K562 (cell line): Measurements from ENCODE around the gene MPV17L2. TPM values are rescaled to one million over a fixed set of nuclear protein-coding genes. Genes with fewer than 3 reads are reported as not detected.
A peak's percentile ranks its signal among the peaks of the same experiment; 100 is the strongest.

ENCODE experiments used
- ARID2 ChIP-seq: fragments of 450-650 bp; IDR thresholded peaks from 2 replicates; pipeline ENCODE4 v1.6.1; 2017; ENCODE audit warnings: antibody characterized with exemption, mild to moderate bottlenecking
- CBFA2T3 ChIP-seq: fragments of 450-650 bp; IDR thresholded peaks from 2 replicates; pipeline ENCODE4 v1.6.1; 2017
- CCAR2 ChIP-seq: fragments of 200-400 bp; formaldehyde crosslinking; IDR thresholded peaks from 2 replicates; pipeline ENCODE4 v1.6.1; 2017; ENCODE audit warnings: mild to moderate bottlenecking, low read depth, low read length
- DPF2 ChIP-seq: fragments of 450-650 bp; IDR thresholded peaks from 2 replicates; pipeline ENCODE4 v1.6.1; 2016
- ELF4 ChIP-seq: fragments of 450-650 bp; formaldehyde crosslinking; IDR thresholded peaks from 2 replicates; pipeline ENCODE4 v1.4.0; 2022; ENCODE audit warnings: missing genetic modification characterization
- EP300 ChIP-seq: IDR thresholded peaks from 2 replicates; pipeline ENCODE4 v1.6.1; 2012; ENCODE audit warnings: low read length, improper control_type of control experiment
- HMG20A ChIP-seq: fragments of 450-650 bp; formaldehyde crosslinking; conservative IDR thresholded peaks from 2 replicates; pipeline ENCODE4 v1.4.0; 2020; ENCODE audit warnings: mild to moderate bottlenecking, mixed read lengths
- KDM1A ChIP-seq, 2 experiments: fragments of 450-650 bp; IDR thresholded peaks; 2 replicates each; pipeline ENCODE4 v1.6.1; 2016; ENCODE audit warnings: mild to moderate bottlenecking in 2 of 2
- MEF2D ChIP-seq: conservative IDR thresholded peaks from 2 replicates; pipeline ENCODE4 v1.6.1; 2016; ENCODE audit warnings: low read depth, missing genetic modification characterization, missing compliant biosample characterization
- MTF1 ChIP-seq: fragments of 250-450 bp; sonication (Bioruptor Pico); IDR thresholded peaks from 2 replicates; pipeline ENCODE4 v1.9.0; 2021; ENCODE audit warnings: moderate library complexity, mild to moderate bottlenecking, inconsistent platforms, borderline replicate concordance
- PHB2 ChIP-seq: fragments of 450-650 bp; IDR thresholded peaks from 2 replicates; pipeline ENCODE4 v1.6.1; 2017; ENCODE audit warnings: low read depth
- SPI1 ChIP-seq: IDR thresholded peaks from 2 replicates; pipeline ENCODE4 v1.6.1; 2011; ENCODE audit warnings: low read depth, low read length, control low read depth, borderline replicate concordance
- ZNF23 ChIP-seq: fragments of 250-450 bp; sonication (Bioruptor Pico); IDR thresholded peaks from 2 replicates; pipeline ENCODE4 v1.4.0; 2020; ENCODE audit warnings: mild to moderate bottlenecking
- ZNF239 ChIP-seq: fragments of 250-450 bp; sonication (Bioruptor Pico); IDR thresholded peaks from 2 replicates; pipeline ENCODE4 v1.4.0; 2020; ENCODE audit warnings: mild to moderate bottlenecking
- polyA plus RNA-seq, 8 experiments: library from polyadenylated mRNA; depleted of rRNA in 4 of 8; stranded (reverse) in 5 of 8; unstranded in 3 of 8; fragments of >200 nt; fragmentation: Nextera tagmentation in 2 of 8; fragmentation: Illumina TruSeq in 1 of 8; extraction: Ambion mirVana in 2 of 8; extraction: Trizol in 1 of 8; gene quantifications; 2 replicates each; pipeline versions ENCODE4 v1.2.1 to v1.2.3, GENCODE V29; 2011 to 2014; ENCODE audit warnings: inconsistent platforms in 1 of 8, missing spikeins in 1 of 8
- total RNA-seq, 7 experiments: library from RNA; depleted of rRNA in 6 of 7; stranded (reverse); fragments of >200 nt in 6 of 7; fragmentation: Illumina TruSeq in 2 of 7; extraction: Trizol in 2 of 7; gene quantifications; 2 replicates each; pipeline versions ENCODE4 v1.2.1 to v1.2.3, GENCODE V29; 2011 to 2021; ENCODE audit warnings: low replicate concordance in 1 of 7
- TF ChIP-seq, protein P1 (sequence below): fragments of 450-650 bp; IDR thresholded peaks from 2 replicates; pipeline ENCODE4 v1.6.1; 2016; ENCODE audit warnings: low read depth
- TF ChIP-seq, protein P2 (sequence below): fragments of 200-800 bp; sonication (Bioruptor generic); IDR thresholded peaks from 2 replicates; pipeline ENCODE4 v1.6.1; 2017; ENCODE audit warnings: missing genetic modification characterization, missing compliant biosample characterization
- TF ChIP-seq, protein P3 (sequence below): fragments of 250-450 bp; sonication (Bioruptor Pico); IDR thresholded peaks from 2 replicates; pipeline ENCODE4 v1.4.0; 2020; ENCODE audit warnings: borderline replicate concordance

Gene MPV17L2
- total and polyA plus RNA-seq, 9 of the 15 experiments (the other 6 are each of a cell fraction or from before 2014, with no cell fraction given), result 10.6 to 60.2 (median 28.5) TPM

DNA sequence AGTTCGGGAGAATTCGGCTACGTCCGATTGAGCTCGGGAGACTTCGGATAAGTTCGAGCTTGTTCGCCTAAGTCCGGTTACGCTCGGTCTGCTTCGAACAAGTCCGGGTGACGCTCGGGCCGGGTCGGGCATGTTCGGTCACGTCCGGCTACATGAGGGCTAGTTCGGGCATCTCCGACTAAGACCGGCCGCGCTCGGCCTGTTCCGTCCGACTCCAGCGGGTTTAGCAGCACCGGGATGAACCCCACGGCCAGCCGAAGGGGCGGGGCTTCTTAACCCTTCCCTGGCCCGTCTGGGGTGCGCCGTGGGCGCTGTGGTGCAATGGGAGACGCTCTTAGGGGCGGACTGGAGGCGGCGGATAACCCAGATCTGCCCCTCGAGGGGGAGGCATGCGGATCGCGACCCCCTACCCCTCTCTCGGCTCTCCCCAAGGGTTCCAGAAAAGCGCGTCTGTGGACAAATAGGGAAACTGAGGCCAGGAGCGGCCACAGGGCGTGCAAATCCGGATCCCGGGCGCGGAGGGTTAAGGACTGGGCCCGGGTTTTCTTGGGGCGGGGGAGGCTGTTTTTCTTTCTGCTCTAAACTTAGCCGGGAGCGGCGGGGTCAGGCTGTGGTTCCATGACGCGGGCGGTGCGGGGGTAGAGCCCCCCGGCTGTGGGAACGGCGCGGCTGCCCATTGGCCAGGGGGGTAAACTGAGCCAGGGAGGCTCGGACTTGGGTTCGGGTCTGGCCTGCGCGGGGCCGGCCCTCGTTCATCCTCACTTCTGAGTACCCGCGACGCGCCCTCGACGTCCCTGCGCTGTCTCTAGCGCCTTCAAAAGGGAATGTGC lies 31.7 kb downstream of the MPV17L2 start (continued):
- TF ChIP-seq, protein P1, sequence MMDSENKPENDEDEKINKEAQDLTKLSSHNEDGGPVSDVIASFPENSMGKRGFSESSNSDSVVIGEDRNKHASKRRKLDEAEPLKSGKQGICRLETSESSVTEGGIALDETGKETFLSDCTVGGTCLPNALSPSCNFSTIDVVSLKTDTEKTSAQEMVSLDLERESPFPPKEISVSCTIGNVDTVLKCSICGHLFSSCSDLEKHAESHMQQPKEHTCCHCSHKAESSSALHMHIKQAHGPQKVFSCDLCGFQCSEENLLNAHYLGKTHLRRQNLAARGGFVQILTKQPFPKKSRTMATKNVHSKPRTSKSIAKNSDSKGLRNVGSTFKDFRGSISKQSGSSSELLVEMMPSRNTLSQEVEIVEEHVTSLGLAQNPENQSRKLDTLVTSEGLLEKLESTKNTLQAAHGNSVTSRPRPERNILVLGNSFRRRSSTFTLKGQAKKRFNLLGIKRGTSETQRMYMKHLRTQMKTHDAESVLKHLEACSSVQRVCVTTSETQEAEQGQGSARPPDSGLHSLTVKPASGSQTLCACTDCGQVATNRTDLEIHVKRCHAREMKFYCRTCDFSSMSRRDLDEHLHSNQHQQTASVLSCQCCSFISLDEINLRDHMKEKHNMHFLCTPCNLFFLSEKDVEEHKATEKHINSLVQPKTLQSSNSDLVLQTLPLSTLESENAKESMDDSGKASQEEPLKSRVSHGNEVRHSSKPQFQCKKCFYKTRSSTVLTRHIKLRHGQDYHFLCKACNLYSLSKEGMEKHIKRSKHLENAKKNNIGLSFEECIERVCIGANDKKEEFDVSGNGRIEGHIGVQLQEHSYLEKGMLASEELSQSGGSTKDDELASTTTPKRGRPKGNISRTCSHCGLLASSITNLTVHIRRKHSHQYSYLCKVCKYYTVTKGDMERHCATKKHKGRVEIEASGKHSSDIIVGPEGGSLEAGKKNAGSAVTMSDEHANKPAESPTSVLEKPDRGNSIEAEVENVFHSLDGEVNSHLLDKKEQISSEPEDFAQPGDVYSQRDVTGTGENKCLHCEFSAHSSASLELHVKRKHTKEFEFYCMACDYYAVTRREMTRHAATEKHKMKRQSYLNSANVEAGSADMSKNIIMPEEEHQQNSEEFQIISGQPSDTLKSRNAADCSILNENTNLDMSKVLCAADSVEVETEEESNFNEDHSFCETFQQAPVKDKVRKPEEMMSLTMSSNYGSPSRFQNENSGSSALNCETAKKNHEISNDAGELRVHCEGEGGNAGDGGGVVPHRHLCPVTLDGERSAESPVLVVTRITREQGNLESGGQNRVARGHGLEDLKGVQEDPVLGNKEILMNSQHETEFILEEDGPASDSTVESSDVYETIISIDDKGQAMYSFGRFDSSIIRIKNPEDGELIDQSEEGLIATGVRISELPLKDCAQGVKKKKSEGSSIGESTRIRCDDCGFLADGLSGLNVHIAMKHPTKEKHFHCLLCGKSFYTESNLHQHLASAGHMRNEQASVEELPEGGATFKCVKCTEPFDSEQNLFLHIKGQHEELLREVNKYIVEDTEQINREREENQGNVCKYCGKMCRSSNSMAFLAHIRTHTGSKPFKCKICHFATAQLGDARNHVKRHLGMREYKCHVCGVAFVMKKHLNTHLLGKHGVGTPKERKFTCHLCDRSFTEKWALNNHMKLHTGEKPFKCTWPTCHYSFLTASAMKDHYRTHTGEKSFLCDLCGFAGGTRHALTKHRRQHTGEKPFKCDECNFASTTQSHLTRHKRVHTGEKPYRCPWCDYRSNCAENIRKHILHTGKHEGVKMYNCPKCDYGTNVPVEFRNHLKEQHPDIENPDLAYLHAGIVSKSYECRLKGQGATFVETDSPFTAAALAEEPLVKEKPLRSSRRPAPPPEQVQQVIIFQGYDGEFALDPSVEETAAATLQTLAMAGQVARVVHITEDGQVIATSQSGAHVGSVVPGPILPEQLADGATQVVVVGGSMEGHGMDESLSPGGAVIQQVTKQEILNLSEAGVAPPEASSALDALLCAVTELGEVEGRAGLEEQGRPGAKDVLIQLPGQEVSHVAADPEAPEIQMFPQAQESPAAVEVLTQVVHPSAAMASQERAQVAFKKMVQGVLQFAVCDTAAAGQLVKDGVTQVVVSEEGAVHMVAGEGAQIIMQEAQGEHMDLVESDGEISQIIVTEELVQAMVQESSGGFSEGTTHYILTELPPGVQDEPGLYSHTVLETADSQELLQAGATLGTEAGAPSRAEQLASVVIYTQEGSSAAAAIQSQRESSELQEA, result no peak
- no peak for TF ChIP-seq SPI1
- TF ChIP-seq HMG20A (CRISPR knock-in tag), result no peak
- TF ChIP-seq, protein P2, sequence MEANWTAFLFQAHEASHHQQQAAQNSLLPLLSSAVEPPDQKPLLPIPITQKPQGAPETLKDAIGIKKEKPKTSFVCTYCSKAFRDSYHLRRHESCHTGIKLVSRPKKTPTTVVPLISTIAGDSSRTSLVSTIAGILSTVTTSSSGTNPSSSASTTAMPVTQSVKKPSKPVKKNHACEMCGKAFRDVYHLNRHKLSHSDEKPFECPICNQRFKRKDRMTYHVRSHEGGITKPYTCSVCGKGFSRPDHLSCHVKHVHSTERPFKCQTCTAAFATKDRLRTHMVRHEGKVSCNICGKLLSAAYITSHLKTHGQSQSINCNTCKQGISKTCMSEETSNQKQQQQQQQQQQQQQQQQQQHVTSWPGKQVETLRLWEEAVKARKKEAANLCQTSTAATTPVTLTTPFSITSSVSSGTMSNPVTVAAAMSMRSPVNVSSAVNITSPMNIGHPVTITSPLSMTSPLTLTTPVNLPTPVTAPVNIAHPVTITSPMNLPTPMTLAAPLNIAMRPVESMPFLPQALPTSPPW (CRISPR knock-in tag), result peak; percentile 78
- peak in 1 of 2 experiments; percentile 7; a peak in 1 of 4 replicates for TF ChIP-seq KDM1A (IDR thresholded peaks at IDR 0.05)
- TF ChIP-seq, protein P3, sequence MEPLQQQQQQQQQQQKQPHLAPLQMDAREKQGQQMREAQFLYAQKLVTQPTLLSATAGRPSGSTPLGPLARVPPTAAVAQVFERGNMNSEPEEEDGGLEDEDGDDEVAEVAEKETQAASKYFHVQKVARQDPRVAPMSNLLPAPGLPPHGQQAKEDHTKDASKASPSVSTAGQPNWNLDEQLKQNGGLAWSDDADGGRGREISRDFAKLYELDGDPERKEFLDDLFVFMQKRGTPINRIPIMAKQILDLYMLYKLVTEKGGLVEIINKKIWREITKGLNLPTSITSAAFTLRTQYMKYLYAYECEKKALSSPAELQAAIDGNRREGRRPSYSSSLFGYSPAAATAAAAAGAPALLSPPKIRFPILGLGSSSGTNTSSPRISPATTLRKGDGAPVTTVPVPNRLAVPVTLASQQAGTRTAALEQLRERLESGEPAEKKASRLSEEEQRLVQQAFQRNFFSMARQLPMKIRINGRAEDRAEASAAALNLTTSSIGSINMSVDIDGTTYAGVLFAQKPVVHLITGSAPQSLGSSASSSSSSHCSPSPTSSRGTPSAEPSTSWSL (CRISPR knock-in tag), result no peak
- peak; percentile 61; the same call in 1 of the 2 replicates for TF ChIP-seq MEF2D (tag)
- TF ChIP-seq CBFA2T3, result peak; percentile 9; the same call in 1 of the 2 replicates
- TF ChIP-seq ZNF239 (CRISPR knock-in tag), result no peak
- TF ChIP-seq ZNF23 (CRISPR knock-in tag), result no peak
- TF ChIP-seq ELF4 (CRISPR knock-in tag), result no peak
- peak; percentile 35; the same call in 1 of the 2 replicates for TF ChIP-seq DPF2
- no peak for TF ChIP-seq CCAR2
- no peak for TF ChIP-seq EP300
- no peak for TF ChIP-seq PHB2
- no peak for TF ChIP-seq ARID2
- TF ChIP-seq MTF1 (CRISPR knock-in tag), result no peak
